ENCODE results near the gene EHBP1L1.
A peak's percentile ranks its signal among the peaks of the same experiment; 100 is the strongest.

The EHBP1L1 gene

GRCh38 chr11:65577756-65578109 is 1.9 kb downstream of the EHBP1L1 start:
- DNase-seq = no peak

- DNase-seq = no peak
Measured at GRCh38 chr11:65578134-65578533, 2.3 kb downstream of the EHBP1L1 start.

GRCh38 chr11:65578667-65579066 is 2.8 kb downstream of the EHBP1L1 start:
- DNase-seq = no peak

GRCh38 chr11:65579291-65579690 is 3.4 kb downstream of the EHBP1L1 start:
- DNase-seq = no peak

GRCh38 chr11:65580031-65580692 is 4.3 kb downstream of the EHBP1L1 start:
- no peak for DNase-seq

GRCh38 chr11:65580756-65581155 is 4.9 kb downstream of the EHBP1L1 start:
- no peak for DNase-seq

GRCh38 chr11:65581928-65582327 is 6.1 kb downstream of the EHBP1L1 start:
- DNase-seq = no peak

GRCh38 chr11:65583589-65583988 is 7.7 kb downstream of the EHBP1L1 start:
- no peak for DNase-seq

- no peak for DNase-seq
Measured at GRCh38 chr11:65584106-65584505, 8.3 kb downstream of the EHBP1L1 start.

GRCh38 chr11:65584723-65585171 is 8.9 kb downstream of the EHBP1L1 start:
- no peak for DNase-seq

GRCh38 chr11:65585396-65586246 is 9.8 kb downstream of the EHBP1L1 start:
- DNase-seq = no peak

- no peak for DNase-seq
Measured at GRCh38 chr11:65586247-65586630, 10.4 kb downstream of the EHBP1L1 start.

- DNase-seq = peak; percentile 38 to 65 (median 56)
Measured at GRCh38 chr11:65586676-65587075, 10.8 kb downstream of the EHBP1L1 start.

GRCh38 chr11:65588199-65589054 is 12.6 kb downstream of the EHBP1L1 start:
- peak; percentile 67 to 87 (median 82) for DNase-seq

- DNase-seq = no peak
Measured at GRCh38 chr11:65589444-65590239, 13.8 kb downstream of the EHBP1L1 start.

- no peak for DNase-seq
Measured at GRCh38 chr11:65590240-65590738, 14.4 kb downstream of the EHBP1L1 start.

- no peak for DNase-seq
Measured at GRCh38 chr11:65591939-65592857, 16.3 kb downstream of the EHBP1L1 start.

GRCh38 chr11:65592858-65593517 is 17.1 kb downstream of the EHBP1L1 start:
- no peak for DNase-seq

GRCh38 chr11:65593518-65594414 is 17.9 kb downstream of the EHBP1L1 start:
- peak; percentile 53 to 73 (median 69) for DNase-seq
